Inferior parietal cortex (tissue), 1 donor: Measurements from ENCODE around the gene SPSB2.

Experiments
- DNase-seq: peaks from one replicate; pipeline ENCODE4 v3.0.0-alpha.2; 2016; ENCODE audit errors: extremely low spot score

Gene SPSB2

DNA sequence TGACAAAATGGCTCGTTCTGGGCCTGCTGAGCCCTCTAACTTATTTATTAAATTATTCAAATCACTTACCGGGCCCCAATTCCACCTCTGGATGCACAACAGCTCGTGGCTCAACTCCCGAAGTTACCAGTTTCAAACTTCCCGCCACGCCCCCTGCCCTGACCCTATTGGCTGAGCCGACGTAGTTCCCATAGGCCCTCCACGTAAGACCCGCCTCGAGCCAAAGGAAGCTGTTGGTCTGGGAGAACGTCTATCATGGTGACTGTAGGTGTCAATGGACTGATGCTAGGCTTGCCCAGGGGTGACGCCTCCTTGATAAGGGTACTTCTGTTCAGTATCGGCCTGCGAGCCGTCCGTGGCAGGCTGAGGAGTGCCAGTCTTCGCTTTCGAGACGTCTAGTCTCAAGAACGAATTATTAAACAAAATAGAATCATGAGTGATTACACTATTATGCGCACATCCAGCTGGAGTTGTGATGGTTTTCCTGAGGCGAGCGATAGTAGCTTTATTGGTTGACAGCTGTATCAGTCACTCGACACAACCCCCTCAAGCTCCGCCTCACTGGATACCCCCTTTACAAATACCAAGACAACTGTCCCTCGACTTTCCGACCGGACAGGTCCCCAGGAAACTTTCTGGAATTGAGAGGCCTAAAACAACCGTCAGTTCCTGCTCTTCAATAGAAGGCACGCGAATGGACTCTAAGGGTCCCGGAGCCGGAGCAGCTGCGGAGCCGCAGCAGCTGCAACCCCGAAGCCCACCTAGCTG, 21.8 kb downstream of the SPSB2 start, which contains the start of gene CDCA3:
TSS of gene CDCA3 (minus strand) at position 134 of the 768 bp plus-strand sequence. CDS start 334 bp downstream, outside the sequence.
- peak; percentile 97 for DNase-seq

DNA sequence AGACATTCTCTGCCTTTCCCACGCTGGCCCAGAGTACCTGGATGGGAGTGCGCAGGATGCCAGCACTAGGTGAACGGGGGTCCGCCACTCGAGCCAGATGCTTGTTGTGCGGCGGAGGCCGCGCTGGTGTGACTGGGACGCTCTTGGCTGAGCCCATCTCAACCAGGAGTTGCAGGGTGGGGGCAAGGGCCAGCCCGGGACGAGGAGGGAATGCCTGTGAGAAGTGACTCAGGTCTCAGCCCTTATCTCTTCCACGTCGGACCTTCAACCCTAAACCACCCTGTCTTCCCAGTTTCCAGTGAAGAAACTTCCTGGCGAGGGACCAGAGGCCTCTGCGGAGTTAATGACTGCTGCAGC, 22.3 kb downstream of the SPSB2 start:
- DNase-seq = no peak

DNA sequence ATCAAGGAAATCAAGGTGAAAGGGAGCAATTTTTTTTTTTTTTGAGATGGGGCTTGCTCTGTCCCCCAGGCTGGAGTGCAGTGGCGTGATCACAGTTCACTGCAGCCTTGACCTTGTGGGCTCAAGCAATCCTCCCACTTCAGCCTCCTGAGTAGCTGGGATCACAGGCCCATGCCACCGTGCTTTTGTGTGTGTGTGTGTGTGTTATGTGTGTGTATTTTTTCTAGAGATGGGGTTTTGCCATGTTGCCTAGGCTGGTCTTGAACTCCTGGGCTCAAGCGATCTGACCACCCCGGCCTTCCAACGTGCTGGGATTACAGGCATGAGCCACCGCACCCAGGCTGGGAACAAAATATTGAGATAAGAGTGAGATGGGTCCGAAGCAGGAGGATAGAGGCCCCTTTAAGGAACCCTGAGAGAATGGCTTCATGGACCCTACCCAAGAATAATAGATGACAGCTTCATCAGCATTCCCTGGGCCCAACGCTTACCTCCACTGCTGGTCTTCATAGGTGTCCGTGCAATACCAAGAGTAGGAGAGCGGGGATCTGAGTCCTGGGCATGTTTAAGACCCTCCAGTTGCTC, 23.0 kb downstream of the SPSB2 start:
- DNase-seq = no peak

DNA sequence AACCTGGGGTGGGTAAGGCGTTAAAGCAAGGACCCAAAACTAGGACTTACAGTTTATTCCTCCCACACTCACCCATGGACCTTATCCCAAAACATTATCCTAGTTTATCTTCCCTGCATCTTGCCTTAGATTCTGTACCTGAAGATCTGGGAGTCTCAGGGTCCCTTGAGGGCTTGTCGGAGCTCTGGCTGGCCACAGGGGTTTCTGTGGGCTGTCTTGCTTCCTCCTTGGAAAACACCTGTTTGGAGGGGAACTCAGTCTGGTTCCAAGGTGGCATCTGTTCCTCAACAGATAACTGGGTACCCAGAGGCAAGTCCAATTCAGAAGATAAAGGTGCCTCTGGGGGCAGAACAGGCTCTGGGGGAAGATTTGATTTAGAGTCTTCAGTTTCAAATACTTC, 23.7 kb downstream of the SPSB2 start:
- no peak for DNase-seq

DNA sequence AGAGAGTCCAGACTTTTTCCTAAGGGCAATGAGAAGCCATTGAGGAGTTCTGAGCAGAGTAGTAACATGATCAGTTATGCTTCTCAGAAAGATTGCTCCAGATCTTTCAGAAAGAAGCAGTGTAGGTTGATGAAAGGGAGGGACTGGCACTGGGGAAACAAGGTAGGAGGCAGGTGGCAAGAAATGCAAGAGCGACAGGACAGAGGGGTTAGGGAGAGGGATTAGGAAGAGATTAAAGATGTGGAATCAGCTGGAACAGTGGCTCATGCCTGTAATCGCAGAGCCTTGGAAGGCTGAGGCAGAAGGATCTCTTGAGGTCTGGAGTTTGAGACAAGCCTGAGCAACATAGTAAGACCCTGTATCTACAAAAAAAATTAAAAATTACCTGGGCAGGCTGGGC, 25.4 kb downstream of the SPSB2 start:
- no peak for DNase-seq

DNA sequence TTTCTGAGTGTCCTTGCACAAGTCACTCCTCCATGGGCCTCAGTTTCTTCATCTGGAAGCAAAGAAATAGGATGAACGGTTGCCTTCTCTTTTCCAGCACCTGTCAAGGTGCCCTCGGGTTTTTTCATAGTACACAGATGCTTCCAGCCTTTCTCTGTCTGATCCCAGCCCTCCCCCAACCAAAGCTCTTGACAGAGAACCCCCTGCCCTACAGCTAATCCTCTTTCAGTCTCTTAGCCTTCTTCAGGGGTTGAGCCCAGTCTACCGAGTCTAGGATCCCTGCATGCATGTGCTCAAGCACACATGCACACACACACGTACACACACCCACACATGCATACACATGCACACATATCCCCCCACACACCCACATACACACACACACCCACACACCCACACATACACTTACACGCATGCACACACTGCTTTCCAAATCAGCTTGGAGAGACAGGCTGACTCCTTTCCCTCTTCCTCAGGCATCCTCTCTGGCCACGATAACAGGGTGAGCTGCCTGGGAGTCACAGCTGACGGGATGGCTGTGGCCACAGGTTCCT, 26.7 kb downstream of the SPSB2 start:
- no peak for DNase-seq

DNA sequence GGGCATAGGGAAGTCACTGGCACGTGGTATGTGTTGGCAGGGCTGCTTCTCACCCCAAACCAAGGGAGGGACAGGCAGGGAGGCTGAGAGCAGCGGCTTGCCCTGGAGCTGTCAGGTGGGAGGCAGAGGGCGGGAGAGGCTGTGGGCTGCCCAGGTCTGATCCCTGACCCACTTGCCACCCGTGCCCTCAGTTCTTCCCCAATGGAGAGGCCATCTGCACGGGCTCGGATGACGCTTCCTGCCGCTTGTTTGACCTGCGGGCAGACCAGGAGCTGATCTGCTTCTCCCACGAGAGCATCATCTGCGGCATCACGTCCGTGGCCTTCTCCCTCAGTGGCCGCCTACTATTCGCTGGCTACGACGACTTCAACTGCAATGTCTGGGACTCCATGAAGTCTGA, 27.7 kb downstream of the SPSB2 start:
- no peak for DNase-seq

DNA sequence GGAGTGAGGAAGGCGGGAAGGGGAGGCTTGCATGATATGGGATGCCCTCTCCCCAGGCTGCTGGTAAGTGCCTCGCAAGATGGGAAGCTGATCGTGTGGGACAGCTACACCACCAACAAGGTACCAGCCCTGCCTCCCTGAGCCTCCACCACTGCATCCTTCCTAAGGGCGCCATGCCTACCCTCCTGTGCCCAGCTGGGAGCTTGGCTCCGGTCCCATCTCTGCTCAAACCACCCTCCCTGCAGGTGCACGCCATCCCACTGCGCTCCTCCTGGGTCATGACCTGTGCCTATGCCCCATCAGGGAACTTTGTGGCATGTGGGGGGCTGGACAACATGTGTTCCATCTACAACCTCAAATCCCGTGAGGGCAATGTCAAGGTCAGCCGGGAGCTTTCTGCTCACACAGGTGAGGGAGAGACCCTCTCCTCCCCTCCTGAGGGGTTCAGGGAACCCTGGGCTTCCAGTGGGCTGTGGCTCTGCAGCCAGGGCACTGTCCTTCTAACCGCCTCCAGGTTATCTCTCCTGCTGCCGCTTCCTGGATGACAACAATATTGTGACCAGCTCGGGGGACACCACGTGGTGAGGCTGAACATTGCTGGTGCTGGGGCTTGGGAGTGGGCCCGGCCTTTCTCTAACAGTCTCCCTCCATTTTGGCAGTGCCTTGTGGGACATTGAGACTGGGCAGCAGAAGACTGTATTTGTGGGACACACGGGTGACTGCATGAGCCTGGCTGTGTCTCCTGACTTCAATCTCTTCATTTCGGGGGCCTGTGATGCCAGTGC, 29.8 kb downstream of the SPSB2 start:
- DNase-seq = no peak

DNA sequence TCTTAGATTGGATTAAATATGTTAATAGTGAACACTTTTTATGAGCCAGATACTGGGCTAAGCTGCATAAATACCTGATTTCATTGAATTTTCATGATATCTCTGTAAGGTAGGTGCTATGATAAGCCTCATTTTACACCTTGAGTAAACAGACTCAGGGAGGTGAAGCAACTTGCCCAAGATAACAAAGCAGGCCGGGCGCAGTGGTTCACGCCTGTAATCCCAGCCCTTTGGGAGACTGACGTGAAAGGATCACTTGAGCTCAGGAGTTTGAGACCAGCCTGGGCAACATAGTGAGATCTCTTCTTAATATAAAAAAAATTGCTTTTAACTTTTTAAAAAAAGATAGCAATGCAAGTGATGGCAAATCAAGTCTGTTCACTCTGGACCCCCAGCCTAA, 31.0 kb downstream of the SPSB2 start:
- no peak for DNase-seq

DNA sequence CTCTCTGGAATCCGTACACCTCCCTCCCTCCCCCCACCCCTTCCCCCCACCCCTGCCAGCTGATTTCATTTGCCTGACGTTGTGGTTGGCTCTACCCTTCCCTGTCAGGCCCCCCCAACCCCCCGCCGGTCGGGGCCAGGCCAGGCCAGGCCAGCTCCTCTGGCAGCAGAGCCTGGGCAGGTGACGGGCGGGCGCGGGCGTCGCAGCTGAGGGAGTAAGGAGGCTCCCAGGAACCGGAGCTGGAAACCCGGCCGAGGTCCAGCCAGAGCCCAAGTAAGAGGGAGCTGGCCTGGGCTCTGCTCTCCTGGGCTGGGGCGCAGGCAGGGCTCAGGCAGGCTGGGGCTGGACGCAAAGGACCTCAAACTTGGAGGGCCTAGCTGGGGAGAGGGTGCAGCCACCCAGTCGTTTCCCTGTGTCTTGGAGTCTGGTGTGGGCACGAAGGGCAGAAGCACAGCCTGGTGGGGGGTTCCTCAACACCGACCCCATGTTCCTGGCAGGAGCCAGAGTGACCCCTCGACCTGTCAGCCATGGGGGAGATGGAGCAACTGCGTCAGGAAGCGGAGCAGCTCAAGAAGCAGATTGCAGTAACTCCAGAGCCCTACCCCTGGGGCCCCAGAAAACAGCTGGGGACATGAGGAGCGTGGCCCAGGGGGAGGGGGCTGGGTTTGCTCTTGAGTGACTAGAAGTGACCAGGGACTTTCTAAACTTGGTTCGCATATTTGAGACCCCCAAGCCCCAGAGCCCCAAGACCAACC, 32.2 kb downstream of the SPSB2 start, which contains the start of gene GNB3:
TSS of gene GNB3 (plus strand) at position 165 of the 755 bp plus-strand sequence. CDS start at position 528, 363 bp downstream.
- DNase-seq = no peak

DNA sequence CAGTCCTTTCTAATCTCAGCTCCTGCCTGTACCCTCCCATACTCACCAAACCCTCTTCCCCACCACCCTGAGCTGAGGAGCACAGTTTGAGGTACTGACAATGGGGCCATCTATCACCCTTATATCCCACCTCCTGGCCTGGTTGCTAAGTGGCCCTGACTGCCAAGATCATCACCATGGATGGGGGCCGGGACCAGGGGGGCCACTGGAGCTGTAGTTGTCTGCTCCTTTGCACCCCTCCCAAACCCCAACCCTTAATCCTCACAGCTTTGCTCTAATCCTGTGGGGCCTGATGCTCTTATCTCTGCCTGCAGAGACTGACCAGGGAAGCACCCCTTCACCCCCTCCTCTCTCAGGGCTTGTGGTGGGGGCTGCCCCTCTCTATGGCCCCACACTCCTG, 32.8 kb downstream of the SPSB2 start:
- DNase-seq = no peak

DNA sequence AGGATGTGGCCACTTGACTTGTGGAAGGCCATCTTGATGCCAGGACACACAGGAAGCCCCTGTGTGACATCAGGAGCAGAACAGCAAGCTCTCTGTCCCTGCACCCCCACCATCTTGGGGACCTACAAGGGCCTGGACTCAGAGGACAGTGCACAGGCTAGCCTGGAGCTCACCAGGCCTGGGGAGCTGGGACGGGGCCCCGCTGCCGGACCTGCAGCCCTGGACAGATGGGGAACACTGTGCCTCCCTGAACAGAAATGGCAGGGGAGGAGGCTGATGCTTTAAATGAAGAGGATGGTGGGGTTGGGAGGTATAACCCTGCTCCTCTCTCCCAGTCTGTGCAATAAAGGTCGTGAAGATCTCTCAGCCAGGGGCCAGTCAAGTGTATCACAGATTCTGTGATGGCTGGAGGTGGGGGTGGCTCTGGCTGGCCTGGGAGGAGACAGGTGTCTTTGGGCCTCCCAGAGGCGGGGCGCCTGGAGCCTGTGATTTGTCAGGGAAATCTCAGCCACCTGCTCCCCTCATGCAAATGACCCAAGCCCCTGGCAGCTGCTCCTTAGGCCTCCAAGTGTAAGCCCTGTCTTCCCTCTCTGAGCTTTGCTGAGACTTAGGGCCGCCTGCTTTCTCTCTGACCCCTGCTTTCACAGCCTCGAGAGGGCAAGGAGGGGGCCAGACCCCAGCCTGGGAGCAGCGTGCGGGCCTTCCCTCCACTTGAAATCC, 33.5 kb downstream of the SPSB2 start:
- DNase-seq = no peak

DNA sequence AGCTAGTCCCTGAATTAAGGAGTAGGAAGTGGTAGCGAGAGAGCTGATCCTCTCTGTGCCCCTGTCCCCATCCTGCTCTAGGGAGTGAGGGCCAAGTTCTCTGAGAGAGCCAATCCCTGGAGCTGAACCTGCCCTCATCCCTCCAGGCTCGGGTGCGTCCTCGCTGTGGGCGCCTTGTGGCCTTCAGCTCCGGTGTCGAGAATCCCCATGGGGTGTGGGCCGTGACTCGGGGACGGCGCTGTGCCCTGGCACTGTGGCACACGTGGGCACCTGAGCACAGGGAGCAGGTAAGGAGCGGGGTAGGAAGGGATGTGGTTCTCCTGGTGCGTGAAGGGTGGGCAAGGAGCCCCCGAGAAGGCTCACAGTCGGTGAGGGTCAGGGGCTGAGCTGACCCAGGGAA, 34.2 kb downstream of the SPSB2 start:
- DNase-seq = no peak

DNA sequence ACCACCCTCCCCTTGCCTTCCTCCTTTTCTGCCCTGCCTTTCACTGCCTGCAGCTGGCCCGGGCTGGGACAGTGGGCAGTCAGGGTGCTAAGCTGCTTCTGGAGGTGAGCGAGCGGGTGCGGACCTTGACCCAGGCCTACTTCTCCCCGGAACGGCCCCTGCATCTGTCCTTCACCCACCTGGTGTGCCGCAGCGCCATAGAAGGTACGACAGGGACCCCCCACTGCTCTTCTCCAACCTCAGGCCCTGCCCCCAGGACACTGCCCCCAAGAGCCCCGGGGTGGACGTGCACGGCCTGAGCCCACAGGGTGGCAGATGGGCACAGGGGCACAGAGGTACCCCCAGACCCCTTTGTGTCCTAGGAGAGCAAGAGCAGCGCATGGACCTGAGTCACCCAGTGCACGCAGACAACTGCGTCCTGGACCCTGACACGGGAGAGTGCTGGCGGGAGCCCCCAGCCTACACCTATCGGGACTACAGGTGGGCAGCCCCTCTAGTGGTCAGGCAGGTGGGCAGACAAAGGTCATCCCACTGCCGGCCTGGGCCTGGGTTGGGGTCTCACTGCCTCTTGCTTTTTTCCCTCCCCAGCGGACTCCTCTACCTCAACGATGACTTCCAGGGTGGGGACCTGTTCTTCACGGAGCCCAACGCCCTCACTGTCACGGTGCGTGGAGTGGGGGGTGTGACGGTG, 35.6 kb downstream of the SPSB2 start:
- no peak for DNase-seq

DNA sequence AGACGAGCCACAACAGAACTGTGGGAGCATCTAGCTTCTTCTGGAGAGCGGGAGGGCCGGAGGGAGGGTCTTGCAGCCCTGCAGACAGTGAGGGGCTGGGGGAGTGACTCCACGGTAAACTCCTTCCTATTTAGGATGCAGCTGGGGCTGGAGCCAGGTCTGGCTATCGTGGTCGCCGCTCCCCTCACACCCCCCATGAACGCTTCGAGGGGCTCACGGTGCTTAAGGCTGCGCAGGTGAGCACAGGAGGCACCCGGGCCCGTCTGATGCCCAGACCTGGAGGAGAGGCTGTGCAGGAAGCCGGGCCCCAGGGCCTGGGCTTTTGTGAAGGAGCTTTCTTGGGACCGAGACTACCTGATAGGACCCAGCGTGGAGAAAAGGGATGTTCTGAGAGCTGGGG, 36.3 kb downstream of the SPSB2 start:
- no peak for DNase-seq

DNA sequence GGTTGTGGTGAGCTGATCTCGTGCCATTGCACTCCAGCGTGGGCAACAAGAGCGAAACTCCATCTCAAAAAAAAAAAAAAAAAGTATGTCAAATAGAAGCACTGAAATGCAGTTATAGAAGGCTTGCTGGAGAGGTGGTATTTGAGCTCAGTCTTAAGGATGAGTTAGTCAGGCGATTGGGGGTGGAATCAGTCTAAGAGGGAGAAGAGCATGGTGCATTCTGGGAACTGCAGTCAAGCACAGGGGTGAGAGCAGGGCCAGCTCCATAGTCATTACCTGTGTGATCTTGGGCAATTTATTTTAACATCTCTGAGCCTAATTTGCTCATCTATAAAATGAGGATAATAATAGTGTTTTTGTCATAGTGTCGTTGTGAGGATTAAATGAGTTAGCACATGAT, 38.2 kb downstream of the SPSB2 start:
- no peak for DNase-seq

DNA sequence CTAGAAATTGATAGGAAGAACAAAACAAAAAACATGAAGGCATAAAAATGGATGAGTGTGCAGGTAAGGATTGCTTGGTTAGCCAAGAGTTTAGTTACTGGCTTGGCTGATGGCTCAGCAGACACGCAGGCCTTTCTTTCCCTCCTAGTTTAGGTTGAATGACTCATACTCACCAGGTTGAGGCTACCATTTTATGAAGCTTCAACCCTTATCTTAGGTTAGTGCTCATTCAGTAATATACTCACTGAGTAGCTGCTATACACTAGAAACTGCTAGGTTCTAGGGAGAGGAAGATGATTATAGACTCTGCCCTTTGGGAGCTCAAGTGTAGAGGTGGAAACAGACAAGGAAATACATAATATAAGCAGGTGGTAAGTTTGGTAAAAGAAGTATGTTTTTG, 38.8 kb downstream of the SPSB2 start:
- no peak for DNase-seq

DNA sequence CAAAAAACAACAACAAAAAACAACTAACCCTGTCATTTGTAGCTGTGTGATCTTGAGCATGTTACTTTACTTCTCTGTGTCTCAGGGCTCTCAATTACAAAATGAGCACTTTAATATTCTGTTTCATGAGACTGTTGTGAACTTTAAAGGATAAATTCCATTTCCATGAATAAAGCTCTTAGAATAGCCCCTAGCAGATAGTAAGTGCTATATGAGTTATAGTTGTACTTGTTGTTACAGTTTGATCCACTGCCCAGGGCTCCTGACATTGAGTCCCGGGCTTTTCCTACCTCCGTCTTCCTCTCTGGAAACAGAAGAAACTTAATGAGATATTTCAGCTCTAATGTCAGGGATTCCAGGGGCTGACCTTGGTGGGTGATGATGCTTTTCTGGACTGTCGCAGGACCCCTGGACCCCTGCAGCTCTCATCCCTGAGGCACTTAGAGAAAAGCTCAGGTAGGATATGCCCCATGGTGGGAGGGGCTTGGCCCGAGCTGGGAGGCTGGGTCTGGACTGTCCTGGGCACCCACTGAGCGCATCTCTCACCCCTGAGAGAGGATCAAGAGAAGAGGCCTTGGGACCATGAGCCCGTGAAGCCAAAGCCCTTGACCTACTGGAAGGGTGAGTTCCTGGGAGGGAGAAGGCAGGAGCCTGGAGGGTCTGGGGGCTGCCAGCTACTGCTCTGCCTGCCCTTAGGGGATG, 39.8 kb downstream of the SPSB2 start:
- DNase-seq = no peak

DNA sequence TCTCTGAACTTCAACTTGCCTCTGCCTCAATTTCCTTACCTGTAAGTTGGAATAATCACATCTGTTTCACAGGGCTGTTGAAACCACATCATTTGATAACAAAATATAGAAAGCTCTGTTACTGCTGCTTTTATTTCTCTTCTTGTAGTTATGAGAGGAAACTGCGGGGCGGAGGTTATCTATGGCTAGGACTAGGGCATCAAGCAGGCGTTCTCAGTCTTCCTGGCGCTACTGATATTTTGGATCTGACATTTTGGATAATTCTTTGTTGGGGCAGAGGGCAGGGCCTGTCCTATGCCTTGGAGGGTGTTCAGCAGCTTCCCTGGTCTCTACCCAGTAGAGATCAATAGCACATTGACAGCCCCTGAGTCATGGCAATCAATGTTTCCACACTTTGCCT, 41.0 kb downstream of the SPSB2 start:
- DNase-seq = no peak

DNA sequence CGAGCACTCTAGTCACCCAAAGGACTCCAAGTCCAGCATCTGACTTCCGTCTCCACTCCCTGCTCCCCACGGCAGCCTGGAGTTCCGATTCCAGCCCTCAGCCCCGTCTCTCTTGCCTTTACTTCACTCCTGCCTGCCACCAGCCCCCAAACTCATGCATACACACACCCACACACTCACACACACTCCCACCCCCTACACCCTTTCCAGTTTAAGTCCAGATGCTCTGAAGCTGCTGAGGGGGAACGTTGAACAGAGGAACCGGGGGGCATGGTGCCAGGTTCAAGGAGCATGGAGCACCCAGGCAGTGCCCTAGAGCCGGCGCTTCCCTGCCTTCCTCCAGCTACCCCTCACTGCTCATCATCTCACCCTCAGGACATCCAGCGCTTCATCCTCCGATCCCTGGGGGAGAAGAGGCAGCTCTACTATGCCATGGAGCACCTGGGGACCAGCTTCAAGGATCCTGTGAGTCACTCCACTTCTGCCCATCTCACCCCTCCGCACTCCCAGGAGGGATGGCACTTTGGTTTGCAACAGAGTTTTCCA, 41.6 kb downstream of the SPSB2 start:
- no peak for DNase-seq
